ENCODE measurements around the gene CCDC169.

CCDC169 gene

GRCh38 chr13:36242761-36243160 is 54.9 kb downstream of the CCDC169 start:
- TF ChIP-seq, protein P1, sequence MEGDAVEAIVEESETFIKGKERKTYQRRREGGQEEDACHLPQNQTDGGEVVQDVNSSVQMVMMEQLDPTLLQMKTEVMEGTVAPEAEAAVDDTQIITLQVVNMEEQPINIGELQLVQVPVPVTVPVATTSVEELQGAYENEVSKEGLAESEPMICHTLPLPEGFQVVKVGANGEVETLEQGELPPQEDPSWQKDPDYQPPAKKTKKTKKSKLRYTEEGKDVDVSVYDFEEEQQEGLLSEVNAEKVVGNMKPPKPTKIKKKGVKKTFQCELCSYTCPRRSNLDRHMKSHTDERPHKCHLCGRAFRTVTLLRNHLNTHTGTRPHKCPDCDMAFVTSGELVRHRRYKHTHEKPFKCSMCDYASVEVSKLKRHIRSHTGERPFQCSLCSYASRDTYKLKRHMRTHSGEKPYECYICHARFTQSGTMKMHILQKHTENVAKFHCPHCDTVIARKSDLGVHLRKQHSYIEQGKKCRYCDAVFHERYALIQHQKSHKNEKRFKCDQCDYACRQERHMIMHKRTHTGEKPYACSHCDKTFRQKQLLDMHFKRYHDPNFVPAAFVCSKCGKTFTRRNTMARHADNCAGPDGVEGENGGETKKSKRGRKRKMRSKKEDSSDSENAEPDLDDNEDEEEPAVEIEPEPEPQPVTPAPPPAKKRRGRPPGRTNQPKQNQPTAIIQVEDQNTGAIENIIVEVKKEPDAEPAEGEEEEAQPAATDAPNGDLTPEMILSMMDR (IDR thresholded peaks at IDR 0.05; ENCODE audit: borderline replicate concordance, insufficient read depth, low read depth, low read length), result no peak
- no peak overlapping the region for H3K4me3 ChIP-seq (ENCODE audit: low read depth, low read length)

GRCh38 chr13:36231236-36231635 is 66.4 kb downstream of the CCDC169 start:
- H3K4me3 ChIP-seq (ENCODE audit: low read depth, low read length), result no peak overlapping the region
- TF ChIP-seq, protein P1 (IDR thresholded peaks at IDR 0.05; ENCODE audit: borderline replicate concordance, insufficient read depth, low read depth, low read length), result no peak

DNA sequence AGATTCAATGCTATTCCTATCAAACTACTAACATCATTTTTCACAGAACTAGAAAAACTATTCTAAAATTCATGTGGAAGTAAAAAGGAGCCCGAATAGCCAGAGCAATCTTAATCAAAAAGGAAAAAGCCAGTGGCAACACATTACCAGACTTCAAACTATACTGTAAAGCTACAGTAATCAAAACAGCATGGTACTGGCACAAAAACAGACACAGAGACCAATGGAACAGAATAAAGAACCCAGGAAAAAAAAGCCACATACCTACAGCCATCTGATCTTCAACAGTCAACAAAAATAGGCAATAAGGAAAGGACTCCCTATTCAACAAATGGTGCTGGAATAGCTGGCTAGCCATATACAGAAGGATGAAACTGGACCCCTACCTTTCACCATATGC is 72.9 kb downstream of the CCDC169 start:
- TF ChIP-seq, protein P1 (IDR thresholded peaks at IDR 0.05; ENCODE audit: borderline replicate concordance, insufficient read depth, low read depth, low read length), result no peak
- no peak overlapping the region for H3K4me3 ChIP-seq (ENCODE audit: low read depth, low read length)

- no peak overlapping the region for H3K4me3 ChIP-seq (ENCODE audit: low read depth, low read length)
- TF ChIP-seq, protein P1 (IDR thresholded peaks at IDR 0.05; ENCODE audit: borderline replicate concordance, insufficient read depth, low read depth, low read length), result no peak
Observed at GRCh38 chr13:36219883-36220282, 77.7 kb downstream of the CCDC169 start.

DNA sequence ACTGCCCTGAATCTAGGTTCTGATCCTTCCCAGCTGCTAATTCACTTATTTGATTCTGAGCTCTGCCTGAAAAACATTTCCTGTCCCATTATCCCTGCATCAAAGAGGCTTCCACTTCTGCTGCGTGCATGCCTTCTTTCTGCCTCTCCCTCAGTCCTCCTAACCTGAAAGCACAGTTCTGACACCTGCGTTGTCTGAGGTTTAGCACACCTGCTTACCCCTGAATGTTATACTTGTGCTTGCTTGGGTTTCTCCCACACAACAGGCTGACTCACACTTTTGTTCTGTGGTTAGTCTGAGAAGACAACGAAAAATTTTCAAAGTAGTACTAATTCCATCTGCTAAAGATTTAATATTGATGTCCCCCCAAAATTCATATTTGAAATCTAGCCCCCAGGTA is 80.2 kb downstream of the CCDC169 start:
- no peak overlapping the region for H3K4me3 ChIP-seq (ENCODE audit: low read depth, low read length)
- TF ChIP-seq, protein P1 (IDR thresholded peaks at IDR 0.05; ENCODE audit: borderline replicate concordance, insufficient read depth, low read depth, low read length), result no peak

GRCh38 chr13:36214163-36214921 is 83.3 kb downstream of the CCDC169 start, which contains the start of gene SOHLH2:
SOHLH2 (minus strand) TSS chr13:36214556; CDS start chr13:36214526, 30 bp downstream.
- no peak within 1 kb of the TSS for H3K4me3 ChIP-seq (ENCODE audit: low read depth, low read length)
- TF ChIP-seq, protein P1 (IDR thresholded peaks at IDR 0.05; ENCODE audit: borderline replicate concordance, insufficient read depth, low read depth, low read length), result no peak

DNA sequence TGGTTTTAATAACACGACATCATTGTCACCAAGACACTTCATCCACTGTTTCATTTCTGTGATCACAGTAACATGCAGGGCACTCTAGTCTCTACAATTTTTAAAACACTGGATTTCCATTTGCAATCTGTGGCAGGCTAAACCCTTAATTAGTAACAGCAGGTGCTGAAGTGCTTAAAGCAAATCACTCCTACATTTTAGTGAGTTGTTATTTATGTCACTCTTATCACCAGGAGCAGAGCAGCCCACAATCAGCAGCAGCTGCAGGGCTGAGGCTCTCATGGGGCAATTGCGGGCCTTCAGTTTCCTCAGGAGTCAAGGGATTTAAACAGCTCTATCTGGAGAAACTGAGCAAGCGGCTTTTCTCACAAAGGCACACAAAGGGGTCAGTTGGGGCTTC is 84.8 kb downstream of the CCDC169 start:
- TF ChIP-seq, protein P1 (IDR thresholded peaks at IDR 0.05; ENCODE audit: borderline replicate concordance, insufficient read depth, low read depth, low read length), result no peak
- H3K4me3 ChIP-seq (ENCODE audit: low read depth, low read length), result no peak overlapping the region
